Cerebellar cortex (tissue), 1 donor: Measurements from ENCODE around the gene KRT82.
A peak's percentile ranks its signal among the peaks of the same experiment; 100 is the strongest.
"Not testable (repeated sequence)": the region's sequence is repeated elsewhere in the genome, so short reads cannot be mapped to it uniquely, and the experiment has no call there.

ENCODE experiments used
- DNase-seq: peaks from one replicate; pipeline ENCODE4 v3.0.0-alpha.2; 2015; ENCODE audit warnings: low spot score

The KRT82 gene

GRCh38 chr12:52360106-52360662, 46.0 kb downstream of the KRT82 start:
- DNase-seq, result no peak

- no peak for DNase-seq
These were observed 46.5 kb downstream of the KRT82 start for GRCh38 chr12:52359621-52360061.

GRCh38 chr12:52358575-52359350, 47.4 kb downstream of the KRT82 start:
- DNase-seq, result no peak

GRCh38 chr12:52356762-52357580, 49.2 kb downstream of the KRT82 start:
- no peak for DNase-seq

GRCh38 chr12:52356031-52356761, 49.9 kb downstream of the KRT82 start:
- no peak for DNase-seq

GRCh38 chr12:52355176-52355575, 51.0 kb downstream of the KRT82 start:
- no peak for DNase-seq

- DNase-seq, result no peak
These were observed 51.9 kb downstream of the KRT82 start for GRCh38 chr12:52354200-52354599.

- no peak for DNase-seq
These were observed 52.4 kb downstream of the KRT82 start for GRCh38 chr12:52353766-52354165.

GRCh38 chr12:52352951-52353350, 53.2 kb downstream of the KRT82 start:
- DNase-seq, result no peak

GRCh38 chr12:52351196-52352059, 54.7 kb downstream of the KRT82 start:
- peak; percentile 20 for DNase-seq

- DNase-seq, result no peak
These were observed 55.3 kb downstream of the KRT82 start for GRCh38 chr12:52350786-52351185.

GRCh38 chr12:52350021-52350620, 56.0 kb downstream of the KRT82 start:
- DNase-seq, result no peak

- no peak for DNase-seq
These were observed 56.9 kb downstream of the KRT82 start for GRCh38 chr12:52349196-52349595.

- DNase-seq, result no peak
These were observed 58.3 kb downstream of the KRT82 start for GRCh38 chr12:52347551-52348510.

- no peak for DNase-seq
These were observed 59.1 kb downstream of the KRT82 start for GRCh38 chr12:52347016-52347415.

GRCh38 chr12:52346593-52346992, 59.5 kb downstream of the KRT82 start:
- DNase-seq, result peak; percentile 3

GRCh38 chr12:52345041-52345440, 61.1 kb downstream of the KRT82 start:
- DNase-seq, result not testable (repeated sequence)

- DNase-seq, result no peak
These were observed 62.0 kb downstream of the KRT82 start for GRCh38 chr12:52344111-52344510.
